Gastroesophageal sphincter (tissue), 3 donors: ENCODE results near the gene ZIM2.

Experiments used
- EP300 ChIP-seq: sonication (generic); formaldehyde crosslinking; IDR thresholded peaks from one replicate; pipeline ENCODE4 v1.6.1; 2017; ENCODE audit warnings: antibody characterized with exemption, mild to moderate bottlenecking
- POLR2A ChIP-seq, 2 donors: fragments of 450-650 bp; IDR thresholded peaks; one replicate each; pipeline ENCODE4 v1.6.1; 2017; ENCODE audit warnings: antibody characterized with exemption in 2 of 2, mild to moderate bottlenecking in 2 of 2, moderate library complexity in 1 of 2
- POLR2AphosphoS5 ChIP-seq: sonication (generic); formaldehyde crosslinking; IDR thresholded peaks from one replicate; pipeline ENCODE4 v1.6.1; 2017; ENCODE audit warnings: antibody characterized with exemption
- TF ChIP-seq, protein P1 (sequence below), 4 experiments: fragments of 200-600 bp in 2 of 4; fragments of 450-650 bp in 2 of 4; sonication (generic) in 1 of 4; IDR thresholded peaks; one replicate each; pipeline ENCODE4 v1.5.1; 2017 to 2019; ENCODE audit warnings: antibody characterized with exemption in 4 of 4, mild to moderate bottlenecking in 2 of 4, moderate library complexity in 2 of 4

DNA sequence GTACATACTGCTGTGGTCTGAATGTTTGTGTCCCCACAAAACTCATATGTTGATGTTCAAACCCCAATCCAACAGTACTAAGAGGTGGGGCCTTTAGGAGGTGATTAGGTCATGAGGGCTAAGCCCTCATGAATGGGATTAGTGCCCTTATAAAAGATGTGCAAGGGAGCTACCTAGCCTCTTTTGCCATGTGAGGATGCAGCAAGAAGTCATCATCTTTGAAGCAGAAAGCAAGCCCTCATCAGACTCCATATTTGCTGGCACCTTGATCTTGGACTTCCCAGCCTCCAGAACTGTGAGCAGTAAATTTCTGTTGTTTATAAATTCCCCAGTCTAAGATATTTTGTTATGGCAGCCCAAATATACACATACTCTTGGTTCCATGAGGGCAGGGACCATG lies 33.9 kb downstream of the ZIM2 start:
- TF ChIP-seq EP300 (no peak), POLR2A (IDR thresholded peaks at IDR 0.05) (no peak), POLR2AphosphoS5 (no peak)
- TF ChIP-seq, protein P1, sequence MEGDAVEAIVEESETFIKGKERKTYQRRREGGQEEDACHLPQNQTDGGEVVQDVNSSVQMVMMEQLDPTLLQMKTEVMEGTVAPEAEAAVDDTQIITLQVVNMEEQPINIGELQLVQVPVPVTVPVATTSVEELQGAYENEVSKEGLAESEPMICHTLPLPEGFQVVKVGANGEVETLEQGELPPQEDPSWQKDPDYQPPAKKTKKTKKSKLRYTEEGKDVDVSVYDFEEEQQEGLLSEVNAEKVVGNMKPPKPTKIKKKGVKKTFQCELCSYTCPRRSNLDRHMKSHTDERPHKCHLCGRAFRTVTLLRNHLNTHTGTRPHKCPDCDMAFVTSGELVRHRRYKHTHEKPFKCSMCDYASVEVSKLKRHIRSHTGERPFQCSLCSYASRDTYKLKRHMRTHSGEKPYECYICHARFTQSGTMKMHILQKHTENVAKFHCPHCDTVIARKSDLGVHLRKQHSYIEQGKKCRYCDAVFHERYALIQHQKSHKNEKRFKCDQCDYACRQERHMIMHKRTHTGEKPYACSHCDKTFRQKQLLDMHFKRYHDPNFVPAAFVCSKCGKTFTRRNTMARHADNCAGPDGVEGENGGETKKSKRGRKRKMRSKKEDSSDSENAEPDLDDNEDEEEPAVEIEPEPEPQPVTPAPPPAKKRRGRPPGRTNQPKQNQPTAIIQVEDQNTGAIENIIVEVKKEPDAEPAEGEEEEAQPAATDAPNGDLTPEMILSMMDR (IDR thresholded peaks at IDR 0.05): no peak
